Measurements from ENCODE around the gene ZC3HAV1.

Gene ZC3HAV1

GRCh38 chr7:139075031-139075652 is 34.4 kb downstream of the ZC3HAV1 start:
- Histone ChIP-seq H3K9ac (ENCODE audit: insufficient read length, low read depth) (no peak overlapping the region), H3K36me3 (ENCODE audit: insufficient read depth, insufficient read length, low read length) (peaks cover 56% of the 10 kb centered on the region), H3K27me3 (ENCODE audit: insufficient read depth, insufficient read length) (no peaks in the 10 kb centered on the region), H3K4me1 (ENCODE audit: insufficient read depth, insufficient read length) (no peaks in the 10 kb centered on the region), H3K4me3 (ENCODE audit: insufficient read length, low read depth) (no peak overlapping the region), H3K9me3 (ENCODE audit: insufficient read depth, low read length) (no peaks in the 10 kb centered on the region)
- peak; percentile 68 for DNase-seq (ENCODE audit: low read depth, low spot score)
- TF ChIP-seq YY1 (IDR thresholded peaks at IDR 0.05; ENCODE audit: insufficient read depth, insufficient read length), result no peak

- H3K36me3 ChIP-seq (ENCODE audit: insufficient read depth, insufficient read length, low read length), result peaks cover 51% of the 10 kb centered on the region
- H3K9ac ChIP-seq (ENCODE audit: insufficient read length, low read depth), result no peak overlapping the region
- H3K9me3 ChIP-seq (ENCODE audit: insufficient read depth, low read length), result no peaks in the 10 kb centered on the region
- no peak overlapping the region for H3K4me3 ChIP-seq (ENCODE audit: insufficient read length, low read depth)
- no peaks in the 10 kb centered on the region for H3K27me3 ChIP-seq (ENCODE audit: insufficient read depth, insufficient read length)
- no peak for DNase-seq (ENCODE audit: low read depth, low spot score)
- H3K4me1 ChIP-seq (ENCODE audit: insufficient read depth, insufficient read length), result no peaks in the 10 kb centered on the region
- TF ChIP-seq ZNF274 (IDR thresholded peaks at IDR 0.05; ENCODE audit: low read depth, low read length) (no peak), SUZ12 (IDR thresholded peaks at IDR 0.05; ENCODE audit: extremely low read depth, insufficient read depth, insufficient read length) (no peak), YY1 (IDR thresholded peaks at IDR 0.05; ENCODE audit: insufficient read depth, insufficient read length) (no peak)
Observed at GRCh38 chr7:139072796-139073195, 36.7 kb downstream of the ZC3HAV1 start.

- H3K4me1 ChIP-seq (ENCODE audit: insufficient read depth, insufficient read length), result no peaks in the 10 kb centered on the region
- no peaks in the 10 kb centered on the region for H3K27me3 ChIP-seq (ENCODE audit: insufficient read depth, insufficient read length)
- no peak for TF ChIP-seq YY1 (IDR thresholded peaks at IDR 0.05; ENCODE audit: insufficient read depth, insufficient read length)
- TF ChIP-seq ZNF274 (IDR thresholded peaks at IDR 0.05; ENCODE audit: low read depth, low read length), result no peak
- no peak for TF ChIP-seq SUZ12 (IDR thresholded peaks at IDR 0.05; ENCODE audit: extremely low read depth, insufficient read depth, insufficient read length)
- H3K36me3 ChIP-seq (ENCODE audit: insufficient read depth, insufficient read length, low read length), result peaks cover 46% of the 10 kb centered on the region
- H3K4me3 ChIP-seq (ENCODE audit: insufficient read length, low read depth), result no peak overlapping the region
- DNase-seq (ENCODE audit: low read depth, low spot score), result no peak
- no peak overlapping the region for H3K9ac ChIP-seq (ENCODE audit: insufficient read length, low read depth)
- no peaks in the 10 kb centered on the region for H3K9me3 ChIP-seq (ENCODE audit: insufficient read depth, low read length)
Observed at GRCh38 chr7:139071680-139072079, 37.8 kb downstream of the ZC3HAV1 start.

- Histone ChIP-seq H3K9me3 (ENCODE audit: insufficient read depth, low read length) (no peaks in the 10 kb centered on the region), H3K36me3 (ENCODE audit: insufficient read depth, insufficient read length, low read length) (peaks cover 41% of the 10 kb centered on the region), H3K4me1 (ENCODE audit: insufficient read depth, insufficient read length) (peaks cover 3% of the 10 kb centered on the region), H3K27me3 (ENCODE audit: insufficient read depth, insufficient read length) (no peaks in the 10 kb centered on the region), H3K9ac (ENCODE audit: insufficient read length, low read depth) (no peak overlapping the region), H3K4me3 (ENCODE audit: insufficient read length, low read depth) (no peak overlapping the region)
- TF ChIP-seq SUZ12 (IDR thresholded peaks at IDR 0.05; ENCODE audit: extremely low read depth, insufficient read depth, insufficient read length) (no peak), YY1 (IDR thresholded peaks at IDR 0.05; ENCODE audit: insufficient read depth, insufficient read length) (no peak), ZNF274 (IDR thresholded peaks at IDR 0.05; ENCODE audit: low read depth, low read length) (no peak)
- DNase-seq (ENCODE audit: low read depth, low spot score), result no peak
Observed at GRCh38 chr7:139068544-139069399, 40.7 kb downstream of the ZC3HAV1 start.

GRCh38 chr7:139066315-139066714 is 43.2 kb downstream of the ZC3HAV1 start:
- Histone ChIP-seq H3K4me1 (ENCODE audit: insufficient read depth, insufficient read length) (peaks cover 3% of the 10 kb centered on the region), H3K9ac (ENCODE audit: insufficient read length, low read depth) (no peak overlapping the region), H3K36me3 (ENCODE audit: insufficient read depth, insufficient read length, low read length) (peaks cover 24% of the 10 kb centered on the region), H3K4me3 (ENCODE audit: insufficient read length, low read depth) (no peak overlapping the region), H3K27me3 (ENCODE audit: insufficient read depth, insufficient read length) (no peaks in the 10 kb centered on the region), H3K9me3 (ENCODE audit: insufficient read depth, low read length) (no peaks in the 10 kb centered on the region)
- TF ChIP-seq YY1 (IDR thresholded peaks at IDR 0.05; ENCODE audit: insufficient read depth, insufficient read length) (no peak), SUZ12 (IDR thresholded peaks at IDR 0.05; ENCODE audit: extremely low read depth, insufficient read depth, insufficient read length) (no peak), ZNF274 (IDR thresholded peaks at IDR 0.05; ENCODE audit: low read depth, low read length) (no peak)
- DNase-seq (ENCODE audit: low read depth, low spot score), result no peak

GRCh38 chr7:139065323-139065722 is 44.2 kb downstream of the ZC3HAV1 start:
- no peak overlapping the region for H3K9ac ChIP-seq (ENCODE audit: insufficient read length, low read depth)
- TF ChIP-seq SUZ12 (IDR thresholded peaks at IDR 0.05; ENCODE audit: extremely low read depth, insufficient read depth, insufficient read length) (no peak), ZNF274 (IDR thresholded peaks at IDR 0.05; ENCODE audit: low read depth, low read length) (no peak), YY1 (IDR thresholded peaks at IDR 0.05; ENCODE audit: insufficient read depth, insufficient read length) (no peak)
- H3K36me3 ChIP-seq (ENCODE audit: insufficient read depth, insufficient read length, low read length), result peaks cover 27% of the 10 kb centered on the region
- no peak for DNase-seq (ENCODE audit: low read depth, low spot score)
- no peaks in the 10 kb centered on the region for H3K27me3 ChIP-seq (ENCODE audit: insufficient read depth, insufficient read length)
- H3K4me1 ChIP-seq (ENCODE audit: insufficient read depth, insufficient read length), result peaks cover 3% of the 10 kb centered on the region
- H3K9me3 ChIP-seq (ENCODE audit: insufficient read depth, low read length), result no peaks in the 10 kb centered on the region
- no peak overlapping the region for H3K4me3 ChIP-seq (ENCODE audit: insufficient read length, low read depth)

DNA sequence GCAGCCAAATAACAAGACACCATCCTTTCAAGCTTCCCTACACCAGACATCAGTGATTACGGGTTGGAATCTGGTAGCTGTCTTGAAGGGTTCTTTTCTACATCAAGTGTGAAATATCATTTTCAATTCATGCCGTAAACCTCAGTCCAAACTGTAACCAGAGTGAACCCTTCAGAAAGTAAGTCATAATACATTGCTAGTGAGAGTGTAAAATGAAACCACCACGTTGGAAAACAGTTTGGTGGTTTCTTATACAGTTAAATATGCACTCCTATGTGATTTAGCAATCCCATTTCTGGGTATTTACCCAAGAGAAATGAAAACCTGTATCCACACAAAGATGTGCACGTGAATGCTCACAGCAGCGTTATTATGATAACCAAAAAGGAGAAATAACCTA is 48.1 kb downstream of the ZC3HAV1 start:
- Histone ChIP-seq H3K36me3 (ENCODE audit: insufficient read depth, insufficient read length, low read length) (peaks cover 15% of the 10 kb centered on the region), H3K4me1 (ENCODE audit: insufficient read depth, insufficient read length) (peaks cover 3% of the 10 kb centered on the region), H3K27me3 (ENCODE audit: insufficient read depth, insufficient read length) (no peaks in the 10 kb centered on the region), H3K9me3 (ENCODE audit: insufficient read depth, low read length) (no peaks in the 10 kb centered on the region), H3K9ac (ENCODE audit: insufficient read length, low read depth) (no peak overlapping the region), H3K4me3 (ENCODE audit: insufficient read length, low read depth) (no peak overlapping the region)
- no peak for DNase-seq (ENCODE audit: low read depth, low spot score)
- no peak for TF ChIP-seq ZNF274 (IDR thresholded peaks at IDR 0.05; ENCODE audit: low read depth, low read length)
- no peak for TF ChIP-seq SUZ12 (IDR thresholded peaks at IDR 0.05; ENCODE audit: extremely low read depth, insufficient read depth, insufficient read length)
